GM12878 (cell line): ENCODE results near the gene CA14. TPM values are rescaled to one million over a fixed set of nuclear protein-coding genes. Genes with fewer than 3 reads are reported as not detected.

Source experiments
- BCL11A ChIP-seq: IDR thresholded peaks from 2 replicates; pipeline ENCODE4 v1.6.1; 2011; ENCODE audit warnings: low read depth, low read length
- EP300 ChIP-seq, 2 experiments: fragments of 150-350 bp in 1 of 2; IDR thresholded peaks; 2 replicates each; pipeline ENCODE4 v1.6.1; 2011 to 2012; ENCODE audit warnings: low read depth in 2 of 2, low read length in 2 of 2, borderline replicate concordance in 1 of 2, improper control_type of control experiment in 1 of 2, inconsistent platforms in 1 of 2; ENCODE audit not compliant: control insufficient read depth in 1 of 2
- EZH2 ChIP-seq: IDR thresholded peaks from 2 replicates; pipeline ENCODE4 v1.6.1; 2012; ENCODE audit warnings: low read depth, mild to moderate bottlenecking, control low read depth, inconsistent platforms, low read length, borderline replicate concordance; ENCODE audit not compliant: control insufficient read depth
- FOXM1 ChIP-seq: IDR thresholded peaks from 2 replicates; pipeline ENCODE4 v1.6.1; 2012; ENCODE audit warnings: low read depth, mild to moderate bottlenecking, inconsistent platforms, low read length, moderate library complexity
- HDAC6 ChIP-seq: fragments of 200-600 bp; sonication (generic); IDR thresholded peaks from one replicate; pipeline ENCODE4 v1.8.0; 2017; ENCODE audit warnings: antibody characterized with exemption; ENCODE audit not compliant: unreplicated experiment
- HDGF ChIP-seq: fragments of 450-650 bp; IDR thresholded peaks from 2 replicates; pipeline ENCODE4 v1.6.1; 2016; ENCODE audit warnings: antibody characterized with exemption
- KAT2A ChIP-seq: conservative IDR thresholded peaks from 2 replicates; pipeline ENCODE4 v1.6.1; 2011; ENCODE audit warnings: low read depth, low read length; ENCODE audit not compliant: control insufficient read depth
- PML ChIP-seq: IDR thresholded peaks from 2 replicates; pipeline ENCODE4 v1.6.1; 2012; ENCODE audit warnings: low read length, inconsistent platforms
- RAD51 ChIP-seq: fragments of 450-650 bp; IDR thresholded peaks from 2 replicates; pipeline ENCODE4 v1.6.1; 2016; ENCODE audit warnings: moderate library complexity, mild to moderate bottlenecking, inconsistent platforms
- TARDBP ChIP-seq: IDR thresholded peaks from 2 replicates; pipeline ENCODE4 v1.6.1; 2016; ENCODE audit warnings: borderline replicate concordance
- ZNF207 ChIP-seq: fragments of 450-650 bp; IDR thresholded peaks from 2 replicates; pipeline ENCODE4 v1.6.1; 2014; ENCODE audit warnings: antibody characterized with exemption, mild to moderate bottlenecking, borderline replicate concordance
- polyA plus RNA-seq, 11 experiments: library from polyadenylated mRNA; depleted of rRNA in 4 of 11; unstranded in 6 of 11; stranded (reverse) in 5 of 11; fragments of >200 nt; fragmentation: Nextera tagmentation in 4 of 11; fragmentation: Illumina TruSeq in 1 of 11; extraction: Ambion mirVana in 4 of 11; extraction: Trizol in 1 of 11; gene quantifications; 1 replicate in 1 of 11; 2 replicates in 10 of 11; pipeline versions ENCODE4 v1.2.1 to v1.2.3, GENCODE V29; 2011 to 2016; ENCODE audit warnings: inconsistent platforms in 2 of 11, missing spikeins in 2 of 11, low read depth in 1 of 11
- total RNA-seq, 4 experiments: library from RNA; depleted of rRNA in 3 of 4; stranded (reverse); fragments of >200 nt in 3 of 4; fragmentation: Illumina TruSeq in 1 of 4; extraction: Trizol in 1 of 4; gene quantifications; 2 replicates each; pipeline versions ENCODE4 v1.2.1 to v1.2.3, GENCODE V29; 2013 to 2021
- TF ChIP-seq, protein P1 (sequence below): IDR thresholded peaks from 2 replicates; pipeline ENCODE4 v1.6.1; 2012; ENCODE audit warnings: low read depth, low read length, improper control_type of control experiment
- TF ChIP-seq, protein P2 (sequence below): IDR thresholded peaks from 2 replicates; pipeline ENCODE4 v1.6.1; 2012; ENCODE audit warnings: low read depth, low read length, improper control_type of control experiment
- TF ChIP-seq, protein P3 (sequence below): fragments of 450-650 bp; IDR thresholded peaks from 2 replicates; pipeline ENCODE4 v1.6.1; 2017; ENCODE audit warnings: borderline replicate concordance
- TF ChIP-seq, protein P4 (sequence below): fragments of 450-650 bp; IDR thresholded peaks from 2 replicates; pipeline ENCODE4 v1.6.1; 2016; ENCODE audit warnings: mild to moderate bottlenecking, moderate library complexity, borderline replicate concordance
- TF ChIP-seq, protein P5 (sequence below), 3 experiments: IDR thresholded peaks in 2 of 3; conservative IDR thresholded peaks in 1 of 3; 2 replicates each; pipeline ENCODE4 v1.5.1; 2011; ENCODE audit warnings: low read depth in 3 of 3, low read length in 3 of 3, mild to moderate bottlenecking in 3 of 3, control low read depth in 2 of 3, moderate library complexity in 2 of 3, inconsistent platforms in 1 of 3, mixed read lengths in 1 of 3; ENCODE audit not compliant: control insufficient read depth in 2 of 3, insufficient read depth in 1 of 3; ENCODE audit errors: extremely low read depth in 1 of 3
- TF ChIP-seq, protein P6 (sequence below): fragments of 450-650 bp; IDR thresholded peaks from 2 replicates; pipeline ENCODE4 v1.6.1; 2016; ENCODE audit warnings: mild to moderate bottlenecking

Gene CA14
- total and polyA plus RNA-seq, 10 of the 15 experiments (the other 5 are each of a cell fraction or from before 2014, with no cell fraction given), result 0.11 to 0.35 (median 0.29) TPM; not detected in 6

DNA sequence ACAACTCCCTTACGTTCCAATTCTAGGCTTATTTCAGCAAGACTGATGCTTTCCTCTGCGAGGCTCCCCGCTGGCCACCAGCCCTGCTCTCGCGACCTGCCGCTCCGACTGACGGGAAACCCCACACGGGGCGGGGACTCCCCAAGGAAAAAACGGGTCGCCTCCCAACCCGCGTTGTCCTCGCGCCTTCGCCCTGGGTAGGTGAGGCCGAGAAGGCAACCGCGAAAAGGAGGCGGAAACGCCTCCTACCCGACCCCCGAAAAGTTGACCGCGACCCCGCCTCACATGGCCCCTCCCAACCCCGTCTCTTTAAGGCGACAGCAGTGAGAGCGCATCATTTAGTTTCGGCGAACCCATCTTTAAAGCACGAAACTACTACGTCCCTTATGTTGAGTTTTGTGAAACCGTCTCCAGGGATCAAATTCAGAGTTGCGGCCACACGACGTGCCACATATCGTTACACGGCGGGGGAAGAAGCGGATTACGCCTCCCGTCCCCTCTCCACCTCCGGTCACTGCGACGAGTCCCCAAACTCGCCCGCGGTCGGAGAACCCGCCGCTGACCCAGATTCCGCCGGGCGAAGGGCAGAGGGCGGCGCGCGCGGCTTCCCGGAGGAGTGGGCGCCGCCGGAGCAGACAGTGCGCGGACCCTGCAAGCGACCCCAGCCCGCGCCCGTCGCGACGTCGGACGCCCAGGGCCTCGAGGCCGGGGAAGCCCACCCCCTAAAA, 22.8 kb upstream of the CA14 start (continued):
- no peak for TF ChIP-seq HDAC6
- TF ChIP-seq EP300 (IDR thresholded peaks at IDR 0.05; ENCODE audit: borderline replicate concordance in 1 of 2, control insufficient read depth in 1 of 2, low read depth in 2 of 2, low read length in 2 of 2), result peak in 1 of 2 experiments; percentile 69; a peak in 2 of 4 replicates
- peak; percentile 92 for TF ChIP-seq HDGF
- TF ChIP-seq, protein P1, sequence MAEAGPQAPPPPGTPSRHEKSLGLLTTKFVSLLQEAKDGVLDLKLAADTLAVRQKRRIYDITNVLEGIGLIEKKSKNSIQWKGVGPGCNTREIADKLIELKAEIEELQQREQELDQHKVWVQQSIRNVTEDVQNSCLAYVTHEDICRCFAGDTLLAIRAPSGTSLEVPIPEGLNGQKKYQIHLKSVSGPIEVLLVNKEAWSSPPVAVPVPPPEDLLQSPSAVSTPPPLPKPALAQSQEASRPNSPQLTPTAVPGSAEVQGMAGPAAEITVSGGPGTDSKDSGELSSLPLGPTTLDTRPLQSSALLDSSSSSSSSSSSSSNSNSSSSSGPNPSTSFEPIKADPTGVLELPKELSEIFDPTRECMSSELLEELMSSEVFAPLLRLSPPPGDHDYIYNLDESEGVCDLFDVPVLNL, result no peak
- TF ChIP-seq, protein P2, sequence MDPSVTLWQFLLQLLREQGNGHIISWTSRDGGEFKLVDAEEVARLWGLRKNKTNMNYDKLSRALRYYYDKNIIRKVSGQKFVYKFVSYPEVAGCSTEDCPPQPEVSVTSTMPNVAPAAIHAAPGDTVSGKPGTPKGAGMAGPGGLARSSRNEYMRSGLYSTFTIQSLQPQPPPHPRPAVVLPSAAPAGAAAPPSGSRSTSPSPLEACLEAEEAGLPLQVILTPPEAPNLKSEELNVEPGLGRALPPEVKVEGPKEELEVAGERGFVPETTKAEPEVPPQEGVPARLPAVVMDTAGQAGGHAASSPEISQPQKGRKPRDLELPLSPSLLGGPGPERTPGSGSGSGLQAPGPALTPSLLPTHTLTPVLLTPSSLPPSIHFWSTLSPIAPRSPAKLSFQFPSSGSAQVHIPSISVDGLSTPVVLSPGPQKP, result no peak
- no peak; the same call in 1 of the 2 replicates for TF ChIP-seq TARDBP
- TF ChIP-seq FOXM1, result peak; percentile 22; the same call in 1 of the 2 replicates
- TF ChIP-seq, protein P3, sequence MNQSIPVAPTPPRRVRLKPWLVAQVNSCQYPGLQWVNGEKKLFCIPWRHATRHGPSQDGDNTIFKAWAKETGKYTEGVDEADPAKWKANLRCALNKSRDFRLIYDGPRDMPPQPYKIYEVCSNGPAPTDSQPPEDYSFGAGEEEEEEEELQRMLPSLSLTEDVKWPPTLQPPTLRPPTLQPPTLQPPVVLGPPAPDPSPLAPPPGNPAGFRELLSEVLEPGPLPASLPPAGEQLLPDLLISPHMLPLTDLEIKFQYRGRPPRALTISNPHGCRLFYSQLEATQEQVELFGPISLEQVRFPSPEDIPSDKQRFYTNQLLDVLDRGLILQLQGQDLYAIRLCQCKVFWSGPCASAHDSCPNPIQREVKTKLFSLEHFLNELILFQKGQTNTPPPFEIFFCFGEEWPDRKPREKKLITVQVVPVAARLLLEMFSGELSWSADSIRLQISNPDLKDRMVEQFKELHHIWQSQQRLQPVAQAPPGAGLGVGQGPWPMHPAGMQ, result peak; percentile 84; the same call in 1 of the 2 replicates
- peak; percentile 88 for TF ChIP-seq PML
- TF ChIP-seq BCL11A, result peak; percentile 10; the same call in 1 of the 2 replicates
- TF ChIP-seq, protein P4, sequence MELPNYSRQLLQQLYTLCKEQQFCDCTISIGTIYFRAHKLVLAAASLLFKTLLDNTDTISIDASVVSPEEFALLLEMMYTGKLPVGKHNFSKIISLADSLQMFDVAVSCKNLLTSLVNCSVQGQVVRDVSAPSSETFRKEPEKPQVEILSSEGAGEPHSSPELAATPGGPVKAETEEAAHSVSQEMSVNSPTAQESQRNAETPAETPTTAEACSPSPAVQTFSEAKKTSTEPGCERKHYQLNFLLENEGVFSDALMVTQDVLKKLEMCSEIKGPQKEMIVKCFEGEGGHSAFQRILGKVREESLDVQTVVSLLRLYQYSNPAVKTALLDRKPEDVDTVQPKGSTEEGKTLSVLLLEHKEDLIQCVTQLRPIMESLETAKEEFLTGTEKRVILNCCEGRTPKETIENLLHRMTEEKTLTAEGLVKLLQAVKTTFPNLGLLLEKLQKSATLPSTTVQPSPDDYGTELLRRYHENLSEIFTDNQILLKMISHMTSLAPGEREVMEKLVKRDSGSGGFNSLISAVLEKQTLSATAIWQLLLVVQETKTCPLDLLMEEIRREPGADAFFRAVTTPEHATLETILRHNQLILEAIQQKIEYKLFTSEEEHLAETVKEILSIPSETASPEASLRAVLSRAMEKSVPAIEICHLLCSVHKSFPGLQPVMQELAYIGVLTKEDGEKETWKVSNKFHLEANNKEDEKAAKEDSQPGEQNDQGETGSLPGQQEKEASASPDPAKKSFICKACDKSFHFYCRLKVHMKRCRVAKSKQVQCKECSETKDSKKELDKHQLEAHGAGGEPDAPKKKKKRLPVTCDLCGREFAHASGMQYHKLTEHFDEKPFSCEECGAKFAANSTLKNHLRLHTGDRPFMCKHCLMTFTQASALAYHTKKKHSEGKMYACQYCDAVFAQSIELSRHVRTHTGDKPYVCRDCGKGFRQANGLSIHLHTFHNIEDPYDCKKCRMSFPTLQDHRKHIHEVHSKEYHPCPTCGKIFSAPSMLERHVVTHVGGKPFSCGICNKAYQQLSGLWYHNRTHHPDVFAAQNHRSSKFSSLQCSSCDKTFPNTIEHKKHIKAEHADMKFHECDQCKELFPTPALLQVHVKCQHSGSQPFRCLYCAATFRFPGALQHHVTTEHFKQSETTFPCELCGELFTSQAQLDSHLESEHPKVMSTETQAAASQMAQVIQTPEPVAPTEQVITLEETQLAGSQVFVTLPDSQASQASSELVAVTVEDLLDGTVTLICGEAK, result no peak
- TF ChIP-seq, protein P5, sequence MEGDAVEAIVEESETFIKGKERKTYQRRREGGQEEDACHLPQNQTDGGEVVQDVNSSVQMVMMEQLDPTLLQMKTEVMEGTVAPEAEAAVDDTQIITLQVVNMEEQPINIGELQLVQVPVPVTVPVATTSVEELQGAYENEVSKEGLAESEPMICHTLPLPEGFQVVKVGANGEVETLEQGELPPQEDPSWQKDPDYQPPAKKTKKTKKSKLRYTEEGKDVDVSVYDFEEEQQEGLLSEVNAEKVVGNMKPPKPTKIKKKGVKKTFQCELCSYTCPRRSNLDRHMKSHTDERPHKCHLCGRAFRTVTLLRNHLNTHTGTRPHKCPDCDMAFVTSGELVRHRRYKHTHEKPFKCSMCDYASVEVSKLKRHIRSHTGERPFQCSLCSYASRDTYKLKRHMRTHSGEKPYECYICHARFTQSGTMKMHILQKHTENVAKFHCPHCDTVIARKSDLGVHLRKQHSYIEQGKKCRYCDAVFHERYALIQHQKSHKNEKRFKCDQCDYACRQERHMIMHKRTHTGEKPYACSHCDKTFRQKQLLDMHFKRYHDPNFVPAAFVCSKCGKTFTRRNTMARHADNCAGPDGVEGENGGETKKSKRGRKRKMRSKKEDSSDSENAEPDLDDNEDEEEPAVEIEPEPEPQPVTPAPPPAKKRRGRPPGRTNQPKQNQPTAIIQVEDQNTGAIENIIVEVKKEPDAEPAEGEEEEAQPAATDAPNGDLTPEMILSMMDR (IDR thresholded peaks at IDR 0.05 in 2 of 3, conservative IDR thresholded peaks at IDR 0.05 in 1 of 3; ENCODE audit: control insufficient read depth in 2 of 3, extremely low read depth in 1 of 3, insufficient read depth in 1 of 3, low read depth in 3 of 3, low read length in 3 of 3), result no peak
- no peak for TF ChIP-seq RAD51
- no peak for TF ChIP-seq EZH2
- TF ChIP-seq, protein P6, sequence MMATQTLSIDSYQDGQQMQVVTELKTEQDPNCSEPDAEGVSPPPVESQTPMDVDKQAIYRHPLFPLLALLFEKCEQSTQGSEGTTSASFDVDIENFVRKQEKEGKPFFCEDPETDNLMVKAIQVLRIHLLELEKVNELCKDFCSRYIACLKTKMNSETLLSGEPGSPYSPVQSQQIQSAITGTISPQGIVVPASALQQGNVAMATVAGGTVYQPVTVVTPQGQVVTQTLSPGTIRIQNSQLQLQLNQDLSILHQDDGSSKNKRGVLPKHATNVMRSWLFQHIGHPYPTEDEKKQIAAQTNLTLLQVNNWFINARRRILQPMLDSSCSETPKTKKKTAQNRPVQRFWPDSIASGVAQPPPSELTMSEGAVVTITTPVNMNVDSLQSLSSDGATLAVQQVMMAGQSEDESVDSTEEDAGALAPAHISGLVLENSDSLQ, result peak; percentile 72; the same call in 1 of the 2 replicates
- TF ChIP-seq ZNF207, result no peak
- no peak for TF ChIP-seq KAT2A
